Measurements from ENCODE around the gene BCOR.

Gene BCOR

GRCh38 chrX:40111868-40112267, 14.1 kb upstream of the BCOR start:
- DNase-seq, result no peak

GRCh38 chrX:40109288-40110008, 11.7 kb upstream of the BCOR start:
- DNase-seq, result peak; percentile 26

- DNase-seq, result peak; percentile 59
Observed at GRCh38 chrX:40108959-40109287, 11.2 kb upstream of the BCOR start.

GRCh38 chrX:40108162-40108958, 10.6 kb upstream of the BCOR start:
- DNase-seq, result no peak

GRCh38 chrX:40107291-40108161, 9.8 kb upstream of the BCOR start:
- no peak for DNase-seq

GRCh38 chrX:40106676-40107290, 9.0 kb upstream of the BCOR start:
- no peak for DNase-seq

- peak; percentile 68 for DNase-seq
Observed at GRCh38 chrX:40105835-40106675, 8.3 kb upstream of the BCOR start.

GRCh38 chrX:40104985-40105834, 7.5 kb upstream of the BCOR start:
- no peak for DNase-seq

- no peak for DNase-seq
Observed at GRCh38 chrX:40104630-40104984, 6.8 kb upstream of the BCOR start.

GRCh38 chrX:40103565-40104323, 6.0 kb upstream of the BCOR start:
- DNase-seq, result no peak

GRCh38 chrX:40102393-40103381, 4.9 kb upstream of the BCOR start:
- DNase-seq, result no peak

- DNase-seq, result no peak
Observed at GRCh38 chrX:40101430-40101802, 3.7 kb upstream of the BCOR start.

- no peak for DNase-seq
Observed at GRCh38 chrX:40100537-40101429, 3.0 kb upstream of the BCOR start.

- DNase-seq, result no peak
Observed at GRCh38 chrX:40100141-40100536, 2.4 kb upstream of the BCOR start.

GRCh38 chrX:40099055-40099958, 1.5 kb upstream of the BCOR start:
- DNase-seq, result peak; percentile 57

GRCh38 chrX:40098264-40099054, 701 bp upstream of the BCOR start:
- peak; percentile 51 for DNase-seq
